MM.1S (cell line): ENCODE measurements around the gene GALNT8.

Source experiments
- DNase-seq: peaks from one replicate; pipeline ENCODE4 v3.0.0-alpha.2; 2015
- H2AFZ ChIP-seq: fragments of 300-600 bp; sonication (generic); 2 replicates; pipeline ENCODE4 v1.6.0; 2016; ENCODE audit warnings: antibody characterized with exemption, low read length
- H3F3A ChIP-seq: fragments of 300-600 bp; sonication (generic); 2 replicates; pipeline ENCODE4 v1.6.1; 2016; ENCODE audit warnings: mild to moderate bottlenecking, antibody characterized with exemption, low read length, moderate library complexity, mixed read lengths; ENCODE audit not compliant: insufficient read depth
- H3K27ac ChIP-seq: fragments of 300-600 bp; sonication (generic); 2 replicates; pipeline ENCODE4 v1.5.1; 2016; ENCODE audit warnings: mild to moderate bottlenecking, low read length
- H3K27me3 ChIP-seq: fragments of 300-600 bp; sonication (generic); replicated peaks from 2 replicates; pipeline ENCODE4 v1.6.0; 2016; ENCODE audit warnings: low read length; ENCODE audit not compliant: insufficient read depth
- H3K36me3 ChIP-seq: fragments of 300-600 bp; sonication (generic); replicated peaks from 2 replicates; pipeline ENCODE4 v1.6.1; 2016; ENCODE audit warnings: mild to moderate bottlenecking, low read length, mixed read lengths; ENCODE audit not compliant: insufficient read depth
- H3K4me1 ChIP-seq: fragments of 300-600 bp; sonication (generic); 2 replicates; pipeline ENCODE4 v1.6.1; 2016; ENCODE audit warnings: low read length, mixed read lengths
- H3K4me2 ChIP-seq: fragments of 300-600 bp; sonication (generic); 2 replicates; pipeline ENCODE4 v1.6.0; 2016; ENCODE audit warnings: low read depth, low read length
- H3K4me3 ChIP-seq: fragments of 300-600 bp; sonication (generic); 2 replicates; pipeline ENCODE4 v1.5.1; 2016; ENCODE audit warnings: low read length, mixed read lengths
- H3K79me2 ChIP-seq: fragments of 300-600 bp; sonication (generic); 2 replicates; pipeline ENCODE4 v1.6.1; 2016; ENCODE audit warnings: mixed run types, low read length, mixed read lengths
- H3K9ac ChIP-seq: fragments of 300-600 bp; sonication (generic); 2 replicates; pipeline ENCODE4 v1.6.1; 2016; ENCODE audit warnings: low read length, mixed read lengths
- H3K9me2 ChIP-seq: fragments of 300-600 bp; sonication (generic); replicated peaks from 2 replicates; pipeline ENCODE4 v1.6.1; 2016; ENCODE audit warnings: mild to moderate bottlenecking, low read length, mixed read lengths; ENCODE audit not compliant: insufficient read depth
- H3K9me3 ChIP-seq: fragments of 300-600 bp; sonication (generic); replicated peaks from 2 replicates; pipeline ENCODE4 v1.6.1; 2016; ENCODE audit warnings: mild to moderate bottlenecking, low read length, mixed read lengths; ENCODE audit not compliant: insufficient read depth
- H4K20me1 ChIP-seq: fragments of 300-600 bp; sonication (generic); 2 replicates; pipeline ENCODE4 v1.6.1; 2016; ENCODE audit warnings: mild to moderate bottlenecking, low read length, moderate library complexity, mixed read lengths; ENCODE audit not compliant: insufficient read depth
- EZH2 ChIP-seq: fragments of 300-600 bp; sonication (generic); optimal IDR thresholded peaks from 2 replicates; pipeline ENCODE3; 2017; ENCODE audit warnings: low read depth, mild to moderate bottlenecking, antibody characterized with exemption, low read length, mixed read lengths
- EZH2phosphoT487 ChIP-seq: fragments of 300-600 bp; sonication (generic); IDR thresholded peaks from 2 replicates; pipeline ENCODE4 v1.6.1; 2018; ENCODE audit warnings: antibody characterized with exemption, low read length
- TF ChIP-seq, protein P1 (sequence below): fragments of 300-600 bp; sonication (generic); IDR thresholded peaks from 2 replicates; pipeline ENCODE4 v1.5.1; 2016; ENCODE audit warnings: antibody characterized with exemption, low read length, mixed read lengths

Gene GALNT8

DNA sequence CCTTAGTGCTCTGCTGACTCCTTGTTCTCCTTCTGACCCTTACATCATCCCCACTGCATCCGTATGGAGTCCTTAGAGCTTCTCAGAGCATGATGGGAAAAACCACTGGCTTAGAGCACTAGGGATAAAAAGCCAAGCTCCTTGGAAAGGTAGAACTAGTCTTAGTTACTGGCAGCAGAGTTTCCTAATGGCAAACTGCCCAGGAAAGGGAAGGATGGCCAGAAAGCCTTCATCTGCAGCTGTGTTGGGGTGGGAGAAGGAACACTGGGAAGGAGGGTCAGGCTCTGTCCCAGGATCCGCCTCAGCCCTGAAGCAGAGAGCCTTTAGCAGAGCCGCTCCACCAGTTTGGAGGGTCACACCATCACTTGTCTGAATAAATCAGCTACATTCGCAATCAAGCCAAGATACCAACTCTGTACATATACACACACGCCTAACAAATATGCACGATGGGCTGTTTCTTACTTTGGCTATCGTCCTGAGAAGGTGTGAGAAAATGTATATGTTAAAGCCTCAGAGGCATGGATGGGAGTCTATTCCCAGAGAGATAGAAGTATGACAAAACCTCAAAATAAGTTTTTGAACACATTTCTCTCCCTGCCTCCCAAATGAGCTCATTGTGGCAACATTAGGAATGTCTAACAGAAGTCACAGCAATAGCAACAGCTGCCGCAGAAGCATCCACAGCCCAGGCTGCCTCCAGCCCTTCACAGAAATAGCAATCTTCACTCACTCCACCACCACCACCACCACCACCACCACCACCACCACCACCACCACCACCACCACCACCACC is 18.6 kb upstream of the GALNT8 start:
- no peak overlapping the region for H3K4me2 ChIP-seq
- H3K36me3 ChIP-seq = no peaks in the 10 kb centered on the region
- no peak overlapping the region for H3K4me3 ChIP-seq
- no peaks in the 10 kb centered on the region for H3K27me3 ChIP-seq
- no peaks in the 10 kb centered on the region for H3F3A ChIP-seq
- no peaks in the 10 kb centered on the region for H3K9me2 ChIP-seq
- H3K4me1 ChIP-seq = peaks cover 5% of the 10 kb centered on the region; the same call in 1 of the 2 replicates
- DNase-seq = no peak
- no peaks in the 10 kb centered on the region for H4K20me1 ChIP-seq
- TF ChIP-seq EZH2 = no peak
- TF ChIP-seq EZH2phosphoT487 = no peak
- TF ChIP-seq, protein P1, sequence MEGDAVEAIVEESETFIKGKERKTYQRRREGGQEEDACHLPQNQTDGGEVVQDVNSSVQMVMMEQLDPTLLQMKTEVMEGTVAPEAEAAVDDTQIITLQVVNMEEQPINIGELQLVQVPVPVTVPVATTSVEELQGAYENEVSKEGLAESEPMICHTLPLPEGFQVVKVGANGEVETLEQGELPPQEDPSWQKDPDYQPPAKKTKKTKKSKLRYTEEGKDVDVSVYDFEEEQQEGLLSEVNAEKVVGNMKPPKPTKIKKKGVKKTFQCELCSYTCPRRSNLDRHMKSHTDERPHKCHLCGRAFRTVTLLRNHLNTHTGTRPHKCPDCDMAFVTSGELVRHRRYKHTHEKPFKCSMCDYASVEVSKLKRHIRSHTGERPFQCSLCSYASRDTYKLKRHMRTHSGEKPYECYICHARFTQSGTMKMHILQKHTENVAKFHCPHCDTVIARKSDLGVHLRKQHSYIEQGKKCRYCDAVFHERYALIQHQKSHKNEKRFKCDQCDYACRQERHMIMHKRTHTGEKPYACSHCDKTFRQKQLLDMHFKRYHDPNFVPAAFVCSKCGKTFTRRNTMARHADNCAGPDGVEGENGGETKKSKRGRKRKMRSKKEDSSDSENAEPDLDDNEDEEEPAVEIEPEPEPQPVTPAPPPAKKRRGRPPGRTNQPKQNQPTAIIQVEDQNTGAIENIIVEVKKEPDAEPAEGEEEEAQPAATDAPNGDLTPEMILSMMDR = no peak
- H2AFZ ChIP-seq = no peak overlapping the region
- H3K9me3 ChIP-seq = no peaks in the 10 kb centered on the region
- H3K27ac ChIP-seq = no peak overlapping the region
- no peaks in the 10 kb centered on the region for H3K79me2 ChIP-seq
- no peak overlapping the region for H3K9ac ChIP-seq

- DNase-seq = no peak
- no peaks in the 10 kb centered on the region for H4K20me1 ChIP-seq
- no peak for TF ChIP-seq EZH2
- TF ChIP-seq, protein P1 = no peak
- TF ChIP-seq EZH2phosphoT487 = no peak
These were observed 16.5 kb upstream of the GALNT8 start for GRCh38 chr12:4703676-4704075.

DNA sequence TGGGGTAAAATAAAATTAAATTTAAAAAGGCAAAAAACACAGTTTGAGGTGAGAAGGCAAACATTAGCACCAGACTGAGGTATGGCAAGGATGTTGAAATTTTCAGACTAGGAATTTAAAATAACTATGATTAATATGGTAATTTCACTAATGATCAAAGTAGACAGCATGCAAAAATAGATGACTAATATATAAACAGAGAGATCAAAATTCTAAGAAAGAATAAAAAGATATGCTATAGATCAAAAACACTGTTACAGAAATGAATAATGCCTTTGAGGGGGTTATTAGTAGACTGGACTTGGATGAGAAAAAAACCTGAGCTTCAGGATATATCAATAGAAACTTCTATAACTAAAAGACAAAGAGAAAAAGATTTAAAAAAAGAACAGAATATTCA is 14.4 kb upstream of the GALNT8 start:
- H3K4me3 ChIP-seq = no peak overlapping the region
- no peak overlapping the region for H3K27ac ChIP-seq
- no peaks in the 10 kb centered on the region for H3K9me2 ChIP-seq
- no peak overlapping the region for H2AFZ ChIP-seq
- H3K9me3 ChIP-seq = no peaks in the 10 kb centered on the region
- no peaks in the 10 kb centered on the region for H3F3A ChIP-seq
- H3K4me2 ChIP-seq = no peak overlapping the region
- DNase-seq = no peak
- H3K4me1 ChIP-seq = peaks cover 5% of the 10 kb centered on the region; the same call in 1 of the 2 replicates
- TF ChIP-seq EZH2 (no peak), EZH2phosphoT487 (no peak)
- TF ChIP-seq, protein P1 = no peak
- H3K36me3 ChIP-seq = no peaks in the 10 kb centered on the region
- H3K9ac ChIP-seq = no peak overlapping the region
- H4K20me1 ChIP-seq = no peaks in the 10 kb centered on the region
- no peaks in the 10 kb centered on the region for H3K27me3 ChIP-seq
- no peaks in the 10 kb centered on the region for H3K79me2 ChIP-seq

More at GRCh38 chr12:4703676-4704075, 16.5 kb upstream of the GALNT8 start:
- Histone ChIP-seq H3K9me3 (no peaks in the 10 kb centered on the region), H3K4me1 (peaks cover 5% of the 10 kb centered on the region; the same call in 1 of the 2 replicates), H3K9me2 (no peaks in the 10 kb centered on the region), H3K27ac (no peak overlapping the region), H3F3A (no peaks in the 10 kb centered on the region), H2AFZ (no peak overlapping the region), H3K4me2 (no peak overlapping the region), H3K36me3 (no peaks in the 10 kb centered on the region), H3K27me3 (no peaks in the 10 kb centered on the region), H3K9ac (no peak overlapping the region), H3K79me2 (no peaks in the 10 kb centered on the region), H3K4me3 (no peak overlapping the region)
